Measurements from ENCODE around the gene TASP1.

TASP1 gene

GRCh38 chr20:13449868-13450434 is 188.8 kb downstream of the TASP1 start:
- Mint-ChIP-seq H3K4me3 (no peak overlapping the region), H3K27ac (no peak overlapping the region), H3K36me3 (ENCODE audit: low read depth) (peaks cover 9% of the 10 kb centered on the region), H3K27me3 (ENCODE audit: low read depth) (no peaks in the 10 kb centered on the region), H3K9me3 (peaks cover 5% of the 10 kb centered on the region), H3K4me1 (ENCODE audit: low read depth) (no peaks in the 10 kb centered on the region)
- DNase-seq (ENCODE audit: low spot score): no peak

GRCh38 chr20:13447385-13448180 is 191.1 kb downstream of the TASP1 start:
- H3K36me3 Mint-ChIP-seq (ENCODE audit: low read depth): peaks cover 4% of the 10 kb centered on the region
- no peak overlapping the region for H3K27ac Mint-ChIP-seq
- DNase-seq (ENCODE audit: low spot score): no peak
- H3K4me1 Mint-ChIP-seq (ENCODE audit: low read depth): no peaks in the 10 kb centered on the region
- H3K9me3 Mint-ChIP-seq: no peaks in the 10 kb centered on the region
- no peak overlapping the region for H3K4me3 Mint-ChIP-seq
- no peaks in the 10 kb centered on the region for H3K27me3 Mint-ChIP-seq (ENCODE audit: low read depth)

- Mint-ChIP-seq H3K27me3 (ENCODE audit: low read depth) (no peaks in the 10 kb centered on the region), H3K4me3 (no peak overlapping the region), H3K27ac (no peak overlapping the region), H3K36me3 (ENCODE audit: low read depth) (peaks cover 11% of the 10 kb centered on the region), H3K4me1 (ENCODE audit: low read depth) (no peaks in the 10 kb centered on the region), H3K9me3 (peaks cover 17% of the 10 kb centered on the region)
- no peak for DNase-seq (ENCODE audit: low spot score)
Measured at GRCh38 chr20:13443690-13444089, 195.0 kb downstream of the TASP1 start.

- H3K27ac Mint-ChIP-seq: no peak overlapping the region
- no peak overlapping the region for H3K4me3 Mint-ChIP-seq
- H3K4me1 Mint-ChIP-seq (ENCODE audit: low read depth): no peaks in the 10 kb centered on the region
- peaks cover 17% of the 10 kb centered on the region for H3K9me3 Mint-ChIP-seq
- H3K36me3 Mint-ChIP-seq (ENCODE audit: low read depth): peaks cover 11% of the 10 kb centered on the region
- H3K27me3 Mint-ChIP-seq (ENCODE audit: low read depth): no peaks in the 10 kb centered on the region
- DNase-seq (ENCODE audit: low spot score): no peak
Measured at GRCh38 chr20:13442986-13443385, 195.7 kb downstream of the TASP1 start.

- Mint-ChIP-seq H3K9me3 (peaks cover 17% of the 10 kb centered on the region), H3K4me1 (ENCODE audit: low read depth) (no peaks in the 10 kb centered on the region)
Measured at GRCh38 chr20:13441388-13441787, 197.3 kb downstream of the TASP1 start.

GRCh38 chr20:13436530-13436929 is 202.2 kb downstream of the TASP1 start:
- Mint-ChIP-seq H3K4me3 (no peak overlapping the region), H3K4me1 (ENCODE audit: low read depth) (peaks cover 8% of the 10 kb centered on the region), H3K36me3 (ENCODE audit: low read depth) (peaks cover 26% of the 10 kb centered on the region), H3K27me3 (ENCODE audit: low read depth) (no peaks in the 10 kb centered on the region), H3K9me3 (peaks cover 17% of the 10 kb centered on the region), H3K27ac (no peak overlapping the region)
- no peak for DNase-seq (ENCODE audit: low spot score)

More at GRCh38 chr20:13441388-13441787, 197.3 kb downstream of the TASP1 start:
- H3K27me3 Mint-ChIP-seq (ENCODE audit: low read depth): no peaks in the 10 kb centered on the region
- peaks cover 11% of the 10 kb centered on the region for H3K36me3 Mint-ChIP-seq (ENCODE audit: low read depth)
- DNase-seq (ENCODE audit: low spot score): no peak
- no peak overlapping the region for H3K4me3 Mint-ChIP-seq
- no peak overlapping the region for H3K27ac Mint-ChIP-seq

- H3K27ac Mint-ChIP-seq: no peak overlapping the region
- peaks cover 37% of the 10 kb centered on the region for H3K36me3 Mint-ChIP-seq (ENCODE audit: low read depth)
- peaks cover 14% of the 10 kb centered on the region for H3K9me3 Mint-ChIP-seq
- H3K4me3 Mint-ChIP-seq: no peak overlapping the region
- peaks cover 35% of the 10 kb centered on the region for H3K4me1 Mint-ChIP-seq (ENCODE audit: low read depth)
- no peak for DNase-seq (ENCODE audit: low spot score)
- H3K27me3 Mint-ChIP-seq (ENCODE audit: low read depth): no peaks in the 10 kb centered on the region
Measured at GRCh38 chr20:13432126-13432525, 206.6 kb downstream of the TASP1 start.

- Mint-ChIP-seq H3K27me3 (ENCODE audit: low read depth) (no peaks in the 10 kb centered on the region), H3K36me3 (ENCODE audit: low read depth) (peaks cover 34% of the 10 kb centered on the region), H3K4me3 (peak overlapping the region; percentile 60), H3K27ac (peak overlapping the region; percentile 82), H3K9me3 (peaks cover 14% of the 10 kb centered on the region), H3K4me1 (ENCODE audit: low read depth) (peaks cover 29% of the 10 kb centered on the region)
- peak; percentile 87 for DNase-seq (ENCODE audit: low spot score)
Measured at GRCh38 chr20:13430346-13431002, 208.3 kb downstream of the TASP1 start.

GRCh38 chr20:13428684-13429083 is 210.0 kb downstream of the TASP1 start:
- DNase-seq (ENCODE audit: low spot score): no peak
- Mint-ChIP-seq H3K9me3 (peaks cover 14% of the 10 kb centered on the region), H3K27ac (no peak overlapping the region), H3K4me3 (no peak overlapping the region), H3K27me3 (ENCODE audit: low read depth) (no peaks in the 10 kb centered on the region), H3K36me3 (ENCODE audit: low read depth) (peaks cover 28% of the 10 kb centered on the region), H3K4me1 (ENCODE audit: low read depth) (peaks cover 29% of the 10 kb centered on the region)

- peaks cover 14% of the 10 kb centered on the region for H3K9me3 Mint-ChIP-seq
- H3K27me3 Mint-ChIP-seq (ENCODE audit: low read depth): no peaks in the 10 kb centered on the region
- H3K4me3 Mint-ChIP-seq: no peak overlapping the region
- H3K4me1 Mint-ChIP-seq (ENCODE audit: low read depth): peaks cover 29% of the 10 kb centered on the region
- peaks cover 22% of the 10 kb centered on the region for H3K36me3 Mint-ChIP-seq (ENCODE audit: low read depth)
- no peak for DNase-seq (ENCODE audit: low spot score)
- H3K27ac Mint-ChIP-seq: no peak overlapping the region
Measured at GRCh38 chr20:13426870-13427269, 211.9 kb downstream of the TASP1 start.

- Mint-ChIP-seq H3K36me3 (ENCODE audit: low read depth) (peaks cover 17% of the 10 kb centered on the region), H3K27ac (no peak overlapping the region), H3K9me3 (peaks cover 14% of the 10 kb centered on the region), H3K27me3 (ENCODE audit: low read depth) (no peaks in the 10 kb centered on the region), H3K4me3 (no peak overlapping the region), H3K4me1 (ENCODE audit: low read depth) (peaks cover 18% of the 10 kb centered on the region)
- no peak for DNase-seq (ENCODE audit: low spot score)
Measured at GRCh38 chr20:13425381-13426135, 213.2 kb downstream of the TASP1 start.

GRCh38 chr20:13424174-13424833 is 214.4 kb downstream of the TASP1 start:
- Mint-ChIP-seq H3K27me3 (ENCODE audit: low read depth) (no peaks in the 10 kb centered on the region), H3K9me3 (peaks cover 5% of the 10 kb centered on the region), H3K27ac (no peak overlapping the region), H3K4me3 (no peak overlapping the region), H3K4me1 (ENCODE audit: low read depth) (peaks cover 6% of the 10 kb centered on the region), H3K36me3 (ENCODE audit: low read depth) (peaks cover 5% of the 10 kb centered on the region)
- no peak for DNase-seq (ENCODE audit: low spot score)

- no peaks in the 10 kb centered on the region for H3K27me3 Mint-ChIP-seq (ENCODE audit: low read depth)
- no peak for DNase-seq (ENCODE audit: low spot score)
- no peak overlapping the region for H3K4me3 Mint-ChIP-seq
- H3K36me3 Mint-ChIP-seq (ENCODE audit: low read depth): no peaks in the 10 kb centered on the region
- no peak overlapping the region for H3K27ac Mint-ChIP-seq
- no peaks in the 10 kb centered on the region for H3K4me1 Mint-ChIP-seq (ENCODE audit: low read depth)
- no peaks in the 10 kb centered on the region for H3K9me3 Mint-ChIP-seq
Measured at GRCh38 chr20:13423472-13424173, 215.1 kb downstream of the TASP1 start.
